Bronchial smooth muscle cell (primary cell): Measurements from ENCODE around the gene CLK4. TPM values are rescaled to one million over a fixed set of nuclear protein-coding genes. Genes with fewer than 3 reads are reported as not detected.

Source experiments
- total RNA-seq: library from RNA; depleted of rRNA; stranded (reverse); fragments of >200 nt; gene quantifications from 2 replicates; pipeline ENCODE4 v1.2.1, GENCODE V29; 2014

The CLK4 gene
- 30.6 and 34.3 TPM in 2 replicates for total RNA-seq

DNA sequence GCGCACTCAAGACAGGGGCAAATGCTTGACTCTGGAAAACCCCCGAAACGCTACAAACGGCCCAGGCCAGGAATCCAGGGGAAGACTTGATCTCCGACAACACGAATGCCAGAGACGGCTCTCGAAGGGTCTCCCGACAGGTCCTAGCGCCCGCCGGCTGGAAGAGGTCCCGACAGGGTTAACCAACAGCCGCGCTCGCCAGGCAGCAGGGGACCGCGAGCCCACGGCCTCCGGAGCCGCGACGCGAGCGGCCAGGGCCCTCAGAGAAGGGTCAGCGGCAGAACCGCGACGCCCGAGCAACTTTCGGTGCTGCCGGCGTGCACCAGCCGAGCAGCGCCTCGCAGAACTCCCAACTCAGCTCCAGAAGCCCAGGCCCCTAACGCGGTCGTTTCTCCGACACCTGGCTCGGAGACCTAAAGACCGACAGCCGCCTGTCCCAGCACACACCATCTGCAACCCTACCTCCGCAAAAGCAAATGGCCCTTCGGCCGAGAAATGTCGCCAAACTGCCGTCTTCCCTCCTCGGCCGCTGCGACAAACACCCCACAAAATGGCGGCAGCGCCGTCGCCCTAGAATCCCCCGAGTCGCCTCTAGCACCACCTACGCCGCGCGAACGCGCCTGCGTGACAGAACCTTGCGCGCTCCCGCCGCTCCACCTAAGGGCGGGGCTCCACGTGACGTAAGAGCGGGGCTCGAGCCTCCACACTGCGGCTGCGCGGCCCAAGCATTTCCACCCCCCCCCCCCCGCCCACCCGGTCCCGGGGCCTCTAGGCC, at the start of gene CLK4:
TSS of gene CLK4 (minus strand) at position 567 of the 775 bp plus-strand sequence. CDS start 3,634 bp downstream, outside the sequence.

DNA sequence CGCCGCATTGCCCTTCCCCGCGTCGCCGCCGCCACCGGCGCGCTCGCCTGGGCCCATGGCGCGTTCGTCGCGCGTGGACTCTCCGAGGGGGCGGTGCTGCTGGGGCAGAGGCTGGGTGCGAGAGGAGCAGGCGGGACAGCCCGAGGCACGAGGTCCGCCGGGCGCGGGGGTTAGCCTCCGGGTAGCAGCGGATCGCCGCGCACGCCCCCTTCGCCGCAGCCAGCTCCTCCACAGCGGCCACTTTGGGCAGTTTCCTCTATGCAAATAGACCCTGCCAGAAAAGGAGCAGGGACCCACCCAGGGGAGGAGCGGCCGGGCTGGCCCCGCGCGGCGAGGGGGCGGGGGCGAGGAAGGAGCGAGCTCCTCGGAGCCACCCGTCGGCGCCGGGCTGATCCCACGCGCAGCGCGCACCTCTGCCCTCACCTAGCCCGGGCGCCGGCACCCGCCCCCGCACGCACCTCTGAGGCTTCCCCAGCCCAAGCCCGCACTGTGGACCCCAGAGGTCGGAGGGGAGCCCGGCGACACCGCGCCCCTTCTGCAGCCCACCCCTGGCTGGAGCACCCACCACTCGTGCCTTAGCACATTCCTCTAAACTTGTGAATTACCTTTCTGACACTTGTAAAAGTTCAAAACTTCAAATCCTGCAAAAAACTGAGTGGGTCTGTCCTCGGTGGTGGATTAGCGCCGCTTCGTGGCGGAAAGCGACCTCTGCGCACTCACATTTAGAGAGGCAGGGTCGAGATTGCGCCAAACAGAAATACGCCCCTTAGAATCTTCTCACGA, 36.5 kb downstream of the CLK4 start, which contains the start of gene COL23A1:
TSS of gene COL23A1 (minus strand) at position 253 of the 783 bp plus-strand sequence.

Other genes starting within 250 kb of the CLK4 start
- under 0.01 TPM in 1 of 2 replicates, not detected in the other for gene COL23A1, start 36.7 kb downstream of the CLK4 start, total RNA-seq
- 2.9 and 4.9 TPM in 2 replicates for gene ZNF354A, start 103.6 kb upstream of the CLK4 start, total RNA-seq
- gene ZNF354B, start 232.9 kb upstream of the CLK4 start, total RNA-seq = 7.7 TPM in 2 replicates